Suprapubic skin (tissue), 4 donors: ENCODE data around the gene KIDINS220. TPM values are rescaled to one million over a fixed set of nuclear protein-coding genes. Genes with fewer than 3 reads are reported as not detected.

Source experiments
- DNase-seq, 2 donors: peaks; one replicate each; pipeline ENCODE4 v3.0.0-alpha.2; 2019; ENCODE audit warnings: low spot score in 2 of 2
- H3K27ac ChIP-seq: fragments of 200-600 bp; sonication (generic); one replicate; pipeline ENCODE4 v1.5.1; 2019
- H3K27me3 ChIP-seq: fragments of 200-600 bp; sonication (generic); one replicate; pipeline ENCODE4 v1.5.1; 2019
- H3K36me3 ChIP-seq: fragments of 200-600 bp; sonication (generic); one replicate; pipeline ENCODE4 v1.5.1; 2019
- H3K4me1 ChIP-seq: fragments of 200-600 bp; sonication (generic); one replicate; pipeline ENCODE4 v1.5.1; 2019
- H3K4me3 ChIP-seq: fragments of 200-600 bp; sonication (generic); one replicate; pipeline ENCODE4 v1.5.1; 2019; ENCODE audit warnings: mild to moderate bottlenecking
- H3K9me3 ChIP-seq: fragments of 200-600 bp; sonication (generic); one replicate; pipeline ENCODE4 v1.5.1; 2019
- EP300 ChIP-seq: sonication (generic); formaldehyde crosslinking; IDR thresholded peaks from one replicate; pipeline ENCODE4 v1.6.1; 2017; ENCODE audit warnings: antibody characterized with exemption
- POLR2A ChIP-seq, 2 donors: fragments of 450-650 bp; IDR thresholded peaks; one replicate each; pipeline ENCODE4 v1.6.1; 2017; ENCODE audit warnings: antibody characterized with exemption in 2 of 2, mild to moderate bottlenecking in 2 of 2, moderate library complexity in 2 of 2
- POLR2AphosphoS5 ChIP-seq, 3 donors: sonication (generic); formaldehyde crosslinking; IDR thresholded peaks; one replicate each; pipeline ENCODE4 v1.6.1; 2017; ENCODE audit warnings: antibody characterized with exemption in 3 of 3
- WGBS: methylation state at CpG from one replicate; pipeline ENCODE4 v1.1.5; 2018; 5-methylcytosine and 5-hydroxymethylcytosine counted together
- total RNA-seq, 4 donors: library from RNA; depleted of rRNA; stranded (reverse); fragments of >200 nt; gene quantifications; one replicate each; pipeline ENCODE4 v1.1.0, GENCODE V29; 2016
- TF ChIP-seq, protein P1 (sequence below), 2 donors: fragments of 200-600 bp in 1 of 2; fragments of 450-650 bp in 1 of 2; sonication (generic) in 1 of 2; IDR thresholded peaks; one replicate each; pipeline ENCODE4 v1.5.1; 2016 to 2019; ENCODE audit warnings: antibody characterized with exemption in 2 of 2, mild to moderate bottlenecking in 1 of 2, moderate library complexity in 1 of 2

Gene KIDINS220
- total RNA-seq, 4 donors from 2014 or later = 44.7 to 100 (median 53.5) TPM

- H3K27ac ChIP-seq = no peak overlapping the region
Measured at GRCh38 chr2:8821276-8822217, 15.9 kb downstream of the KIDINS220 start.

DNA sequence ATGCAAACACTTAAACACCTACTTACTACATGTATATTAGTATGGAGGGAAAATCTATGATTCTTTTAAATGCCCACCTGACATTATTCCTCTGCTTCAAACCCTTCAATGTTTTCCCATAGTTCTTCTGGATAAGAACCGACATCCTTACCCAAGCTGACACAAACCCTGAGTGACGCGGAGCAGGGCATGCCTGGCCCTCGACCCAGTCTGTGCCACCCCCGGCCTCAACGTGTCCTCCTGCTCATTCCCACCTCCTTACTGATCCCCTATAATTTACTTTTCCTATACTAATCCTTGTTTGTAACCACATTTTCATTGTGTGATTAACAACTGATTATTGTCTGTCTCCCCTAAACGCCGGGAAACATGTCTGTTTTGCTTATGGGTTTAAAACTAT, 17.5 kb downstream of the KIDINS220 start:
- WGBS = 93% methylated on average over 8 of the region's 8 CpGs
- H3K27ac ChIP-seq = no peak overlapping the region
- H3K4me1 ChIP-seq = peaks cover 12% of the 10 kb centered on the region
- H3K4me3 ChIP-seq = no peak overlapping the region
- no peaks in the 10 kb centered on the region for H3K27me3 ChIP-seq
- TF ChIP-seq POLR2A (IDR thresholded peaks at IDR 0.05) (no peak), EP300 (no peak), POLR2AphosphoS5 (IDR thresholded peaks at IDR 0.05) (no peak)
- TF ChIP-seq, protein P1, sequence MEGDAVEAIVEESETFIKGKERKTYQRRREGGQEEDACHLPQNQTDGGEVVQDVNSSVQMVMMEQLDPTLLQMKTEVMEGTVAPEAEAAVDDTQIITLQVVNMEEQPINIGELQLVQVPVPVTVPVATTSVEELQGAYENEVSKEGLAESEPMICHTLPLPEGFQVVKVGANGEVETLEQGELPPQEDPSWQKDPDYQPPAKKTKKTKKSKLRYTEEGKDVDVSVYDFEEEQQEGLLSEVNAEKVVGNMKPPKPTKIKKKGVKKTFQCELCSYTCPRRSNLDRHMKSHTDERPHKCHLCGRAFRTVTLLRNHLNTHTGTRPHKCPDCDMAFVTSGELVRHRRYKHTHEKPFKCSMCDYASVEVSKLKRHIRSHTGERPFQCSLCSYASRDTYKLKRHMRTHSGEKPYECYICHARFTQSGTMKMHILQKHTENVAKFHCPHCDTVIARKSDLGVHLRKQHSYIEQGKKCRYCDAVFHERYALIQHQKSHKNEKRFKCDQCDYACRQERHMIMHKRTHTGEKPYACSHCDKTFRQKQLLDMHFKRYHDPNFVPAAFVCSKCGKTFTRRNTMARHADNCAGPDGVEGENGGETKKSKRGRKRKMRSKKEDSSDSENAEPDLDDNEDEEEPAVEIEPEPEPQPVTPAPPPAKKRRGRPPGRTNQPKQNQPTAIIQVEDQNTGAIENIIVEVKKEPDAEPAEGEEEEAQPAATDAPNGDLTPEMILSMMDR (IDR thresholded peaks at IDR 0.05) = no peak
- no peak for DNase-seq
- H3K9me3 ChIP-seq = no peaks in the 10 kb centered on the region
- peaks cover 33% of the 10 kb centered on the region for H3K36me3 ChIP-seq

More at GRCh38 chr2:8821276-8822217, 15.9 kb downstream of the KIDINS220 start:
- TF ChIP-seq EP300 (no peak), POLR2AphosphoS5 (IDR thresholded peaks at IDR 0.05) (peak in 2 of 3 donors; percentile 51 to 71)
- peaks cover 27% of the 10 kb centered on the region for H3K36me3 ChIP-seq
- peak in 1 of 2 donors; percentile 65 for DNase-seq
- no peak overlapping the region for H3K4me3 ChIP-seq
- no peaks in the 10 kb centered on the region for H3K9me3 ChIP-seq
- H3K27me3 ChIP-seq = no peaks in the 10 kb centered on the region
- WGBS = 59% methylated on average over 8 of the region's 8 CpGs
- peaks cover 12% of the 10 kb centered on the region for H3K4me1 ChIP-seq

DNA sequence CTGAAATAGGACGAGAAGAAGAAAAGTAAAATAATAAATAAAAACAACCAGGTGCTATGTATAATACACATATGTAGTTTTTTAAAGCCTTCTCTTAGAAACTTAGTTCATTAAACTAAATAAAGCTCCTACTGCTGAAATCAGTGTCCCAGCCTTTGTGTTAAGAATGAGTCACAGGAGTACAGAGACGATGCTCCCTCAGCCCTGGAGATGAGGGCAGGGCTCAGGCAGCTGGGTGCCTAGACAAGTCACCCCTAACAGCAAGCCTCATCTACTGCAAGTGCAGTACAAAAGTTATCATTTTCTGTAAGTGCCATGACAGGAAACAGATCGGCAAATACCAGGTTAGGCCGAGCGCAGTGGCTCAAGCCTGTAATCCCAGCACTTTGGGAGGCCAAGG, 18.2 kb downstream of the KIDINS220 start:
- H3K27me3 ChIP-seq = no peaks in the 10 kb centered on the region
- DNase-seq = no peak
- TF ChIP-seq POLR2AphosphoS5 (IDR thresholded peaks at IDR 0.05) (no peak), EP300 (no peak)
- no peak overlapping the region for H3K27ac ChIP-seq
- H3K36me3 ChIP-seq = peaks cover 26% of the 10 kb centered on the region
- H3K4me3 ChIP-seq = no peak overlapping the region
- H3K4me1 ChIP-seq = peaks cover 12% of the 10 kb centered on the region
- 90% methylated on average over 5 of the region's 5 CpGs for WGBS
- no peaks in the 10 kb centered on the region for H3K9me3 ChIP-seq

DNA sequence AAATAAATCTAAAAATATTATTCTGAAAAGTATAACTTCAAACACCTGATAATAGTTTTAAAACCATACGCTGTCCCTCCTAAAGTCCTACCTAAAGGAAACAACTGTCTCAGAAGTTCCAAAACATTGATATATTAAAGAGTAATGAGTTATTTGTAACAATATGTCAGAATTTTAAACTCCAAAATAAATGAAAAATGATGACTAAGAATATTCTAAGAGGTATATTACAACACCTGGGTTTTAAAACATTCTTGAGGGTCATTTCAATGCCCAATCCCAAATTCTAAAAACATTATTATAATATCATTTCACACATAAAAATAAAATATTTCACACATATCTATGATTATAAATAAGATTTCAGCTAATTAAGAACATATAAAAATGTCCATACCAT, 20.2 kb downstream of the KIDINS220 start:
- WGBS = 95% methylated on average over 1 of the region's 1 CpG
- Histone ChIP-seq H3K27ac (no peak overlapping the region), H3K36me3 (peaks cover 28% of the 10 kb centered on the region), H3K9me3 (no peaks in the 10 kb centered on the region), H3K4me1 (peaks cover 8% of the 10 kb centered on the region), H3K27me3 (no peaks in the 10 kb centered on the region), H3K4me3 (no peak overlapping the region)
- no peak for TF ChIP-seq POLR2A (IDR thresholded peaks at IDR 0.05)
- TF ChIP-seq, protein P1 (IDR thresholded peaks at IDR 0.05) = no peak
- no peak for TF ChIP-seq POLR2AphosphoS5 (IDR thresholded peaks at IDR 0.05)
- no peak for TF ChIP-seq EP300
- DNase-seq = no peak

- no peak overlapping the region for H3K4me3 ChIP-seq
- H3K9me3 ChIP-seq = no peaks in the 10 kb centered on the region
- no peak for DNase-seq
- peaks cover 59% of the 10 kb centered on the region for H3K36me3 ChIP-seq
- no peaks in the 10 kb centered on the region for H3K27me3 ChIP-seq
- 91% methylated on average over 6 of the region's 6 CpGs for WGBS
- TF ChIP-seq EP300 (no peak), POLR2A (IDR thresholded peaks at IDR 0.05) (no peak), POLR2AphosphoS5 (IDR thresholded peaks at IDR 0.05) (no peak)
- TF ChIP-seq, protein P1 (IDR thresholded peaks at IDR 0.05) = no peak
- no peak overlapping the region for H3K27ac ChIP-seq
- H3K4me1 ChIP-seq = peaks cover 4% of the 10 kb centered on the region
Measured at GRCh38 chr2:8806885-8807704, 30.3 kb downstream of the KIDINS220 start.
